GM10847 (cell line): ENCODE data around the gene MXI1.

Experiments used
- POLR2A ChIP-seq: IDR thresholded peaks from 2 replicates; pipeline ENCODE4 v1.6.1; 2011; ENCODE audit not compliant: insufficient read length; ENCODE audit errors: extremely low read depth

MXI1 gene

DNA sequence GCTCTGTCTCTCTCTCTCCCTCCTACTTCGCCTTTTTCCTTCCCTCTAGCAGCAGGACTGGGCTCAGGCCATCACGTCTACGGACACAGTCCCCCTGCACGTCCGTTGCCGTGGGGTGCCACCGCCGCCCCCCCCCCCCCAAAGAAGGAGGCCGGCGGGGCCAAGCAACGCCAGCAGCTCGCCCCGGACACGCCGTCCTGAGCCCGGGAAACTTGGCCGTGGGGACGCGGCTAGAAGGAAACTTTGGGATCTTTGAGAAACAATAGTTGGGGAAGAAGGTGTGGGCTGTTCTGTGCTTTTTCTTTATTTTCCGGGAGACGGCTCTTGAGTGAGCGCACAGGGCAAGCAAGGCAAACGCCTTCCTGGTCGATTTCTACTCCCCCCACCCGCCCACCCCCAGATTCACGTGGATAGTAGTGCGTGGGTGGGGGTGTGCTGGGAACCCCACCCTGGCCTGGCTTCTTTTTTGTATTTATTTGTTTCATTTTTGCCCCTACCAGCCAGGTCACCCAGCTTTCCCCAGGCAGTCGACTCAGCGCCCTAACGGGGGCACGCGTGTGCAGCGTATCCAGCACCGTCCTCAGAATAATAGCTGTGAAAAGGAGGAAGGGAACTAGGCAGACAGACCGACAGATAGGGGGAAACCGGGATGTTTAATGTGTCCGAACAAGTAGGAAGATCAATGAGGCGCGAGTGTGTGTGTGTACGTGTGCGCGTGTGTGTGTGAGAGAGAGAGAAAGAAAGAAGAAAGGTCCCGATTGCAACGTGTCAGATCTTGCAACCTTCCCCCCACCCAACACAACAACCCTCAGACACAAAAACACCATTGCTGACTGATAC is 1.4 kb downstream of the MXI1 start:
- TF ChIP-seq POLR2A = no peak

GRCh38 chr10:110209454-110209925 is 2.1 kb downstream of the MXI1 start:
- TF ChIP-seq POLR2A = no peak

- TF ChIP-seq POLR2A = no peak
These were observed 2.7 kb downstream of the MXI1 start for GRCh38 chr10:110209926-110210673.

DNA sequence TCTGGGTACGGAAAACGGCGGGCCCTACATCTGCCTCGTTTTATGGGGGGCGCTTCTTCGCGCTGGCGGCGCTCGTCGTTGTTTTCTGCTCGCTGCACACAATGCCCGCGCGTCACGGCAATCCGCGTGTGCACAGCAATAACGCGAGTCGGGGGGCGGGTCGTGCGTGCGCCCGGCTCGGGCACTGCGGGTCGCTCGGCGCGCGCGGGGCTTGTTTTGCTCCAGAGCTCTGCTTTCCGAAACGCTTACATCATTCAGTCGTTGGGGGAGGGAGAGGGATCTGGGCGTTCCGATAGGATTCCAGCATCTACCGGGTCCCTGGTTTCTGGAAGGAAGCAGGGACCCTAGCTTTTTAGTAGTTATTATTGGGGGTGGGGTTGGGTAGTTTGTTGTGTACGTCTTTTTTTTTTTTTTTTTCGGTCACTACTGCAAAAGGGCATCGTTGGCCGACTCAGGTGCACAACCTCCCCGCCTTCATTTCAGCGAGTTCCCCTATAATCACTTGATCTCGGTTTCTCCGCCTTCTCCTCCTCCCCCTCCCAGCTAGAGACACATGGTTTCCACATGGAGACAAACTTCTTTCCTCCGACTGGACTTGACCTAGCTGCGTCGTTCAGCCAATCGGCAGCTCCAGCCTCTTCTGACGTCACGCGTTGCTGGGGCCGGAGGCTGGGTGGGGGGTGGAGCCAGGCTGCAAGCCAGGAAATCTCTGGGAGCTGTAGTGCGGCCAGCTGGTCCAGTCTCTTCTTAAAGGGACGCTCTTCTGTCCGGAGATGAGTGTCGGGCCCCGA is 3.5 kb downstream of the MXI1 start:
- TF ChIP-seq POLR2A = no peak

DNA sequence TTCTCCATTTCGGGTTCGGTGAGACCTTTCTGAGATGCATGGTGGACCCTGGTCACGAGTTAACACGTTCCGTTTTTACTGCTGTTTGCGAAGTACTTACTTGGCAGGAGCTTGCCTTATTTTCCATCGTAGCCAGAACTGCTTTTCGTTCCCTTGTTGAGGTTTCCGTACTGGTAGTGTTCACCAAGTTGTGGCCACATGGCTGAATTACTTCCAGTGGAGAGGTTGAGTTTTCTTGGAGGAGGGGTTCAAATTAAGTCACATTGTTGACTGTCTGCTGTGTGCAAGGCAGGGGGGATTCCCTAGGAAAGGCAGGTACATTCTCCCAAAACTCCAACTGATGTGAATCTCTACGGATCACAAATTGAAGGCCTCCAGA is 4.0 kb downstream of the MXI1 start:
- TF ChIP-seq POLR2A = no peak

GRCh38 chr10:110212119-110213006 is 5.0 kb downstream of the MXI1 start:
- no peak for TF ChIP-seq POLR2A

GRCh38 chr10:110214371-110214826 is 7.0 kb downstream of the MXI1 start:
- no peak for TF ChIP-seq POLR2A

DNA sequence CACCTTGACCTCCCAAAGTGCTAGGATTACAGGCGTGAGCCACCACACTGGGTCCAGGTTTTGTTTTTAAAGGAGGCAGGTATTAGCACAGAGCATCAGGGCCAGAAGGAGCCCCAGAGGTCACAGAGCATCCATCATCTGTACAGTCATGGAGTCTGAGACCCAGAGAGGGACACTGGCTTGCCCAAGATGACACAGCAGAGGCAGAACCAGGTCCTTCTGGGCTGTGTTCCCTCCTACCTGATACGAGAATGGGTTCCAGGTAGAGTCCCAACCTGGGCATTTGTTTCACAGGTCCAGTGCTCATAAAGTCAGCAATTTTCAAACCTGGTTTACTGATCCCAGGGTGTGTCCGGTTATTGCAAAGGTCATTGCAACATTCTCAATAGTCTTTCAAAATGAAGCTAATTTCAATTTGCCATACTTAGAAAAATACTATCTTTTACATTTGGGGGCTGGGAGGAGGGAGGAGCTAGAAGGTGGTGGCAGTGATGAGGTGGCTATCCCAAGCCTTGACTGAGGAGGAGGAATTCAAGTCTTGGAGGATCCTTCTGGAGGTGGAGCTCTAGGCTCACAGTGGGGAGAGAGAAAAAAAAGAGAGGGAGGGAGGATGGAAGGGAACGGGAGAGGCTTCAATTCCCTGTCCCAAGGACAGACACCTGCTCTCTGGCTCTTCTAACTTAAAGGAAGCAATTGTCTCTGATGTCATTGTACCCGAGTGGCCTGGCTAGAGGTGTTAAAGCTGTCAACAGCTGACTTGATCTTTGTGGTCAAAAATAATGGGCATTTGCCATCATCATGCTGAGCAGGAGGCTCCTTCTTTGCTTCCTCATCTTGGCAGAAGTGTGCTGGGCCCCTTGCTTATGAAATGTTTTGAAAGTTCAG is 8.1 kb downstream of the MXI1 start:
- TF ChIP-seq POLR2A = no peak

- no peak for TF ChIP-seq POLR2A
These were observed 8.8 kb downstream of the MXI1 start for GRCh38 chr10:110216240-110216639.

- TF ChIP-seq POLR2A = no peak
These were observed 9.7 kb downstream of the MXI1 start for GRCh38 chr10:110216942-110217661.

DNA sequence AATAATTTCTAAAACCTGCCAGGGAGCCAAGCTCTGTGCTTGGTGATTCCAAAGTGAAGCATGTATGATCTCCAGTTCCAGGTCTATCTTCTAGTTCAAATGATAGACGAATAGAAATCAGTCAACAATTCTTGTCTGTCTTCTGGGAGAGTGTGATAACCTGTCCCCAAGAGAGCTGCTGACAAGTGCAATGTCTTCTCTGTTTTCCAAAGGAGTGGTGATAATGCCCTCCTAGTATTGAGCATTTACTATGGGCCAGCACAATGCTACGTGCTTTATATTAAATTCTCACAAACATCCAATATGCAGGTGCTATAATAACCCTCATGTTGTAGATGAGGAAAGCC is 10.2 kb downstream of the MXI1 start:
- TF ChIP-seq POLR2A = no peak

GRCh38 chr10:110218632-110219031 is 11.2 kb downstream of the MXI1 start:
- TF ChIP-seq POLR2A = no peak

GRCh38 chr10:110219884-110220283 is 12.5 kb downstream of the MXI1 start:
- TF ChIP-seq POLR2A = no peak
